SK-N-DZ (cell line): Measurements from ENCODE around the gene GTF2F1. TPM values are rescaled to one million over a fixed set of nuclear protein-coding genes. Genes with fewer than 3 reads are reported as not detected.
"Not testable (repeated sequence)": the region's sequence is repeated elsewhere in the genome, so short reads cannot be mapped to it uniquely, and the experiment has no call there.

ENCODE experiments used
- DNase-seq: peaks from one replicate; pipeline ENCODE4 v3.0.0-alpha.2; 2015; ENCODE audit warnings: low spot score
- polyA plus RNA-seq, 2 experiments: library from polyadenylated mRNA; depleted of rRNA; stranded (reverse); fragments of >200 nt; gene quantifications; 2 replicates each; pipeline ENCODE4 v1.2.3, GENCODE V29; 2014

The GTF2F1 gene
- 37.3 and 50.5 TPM in 2 replicates for polyA plus RNA-seq (2014; cell fraction: cytosol; rRNA removed)
- 22.3 and 36.5 TPM in 2 replicates for polyA plus RNA-seq (2014; cell fraction: nucleus; rRNA removed)

- peak; percentile 95 for DNase-seq
Measured at GRCh38 chr19:6393074-6393982, at the start of gene GTF2F1. TSS of gene GTF2F1 (minus strand) at chr19:6393164. CDS start at chr19:6392995, 169 bp downstream.

- no peak for DNase-seq
Measured at GRCh38 chr19:6442087-6442688, 49.2 kb upstream of the GTF2F1 start.

- no peak for DNase-seq
Measured at GRCh38 chr19:6440905-6441304, 47.9 kb upstream of the GTF2F1 start.

- no peak for DNase-seq
Measured at GRCh38 chr19:6439743-6440142, 46.8 kb upstream of the GTF2F1 start.

- DNase-seq: no peak
Measured at GRCh38 chr19:6433663-6434062, 40.7 kb upstream of the GTF2F1 start, which contains the start of gene SLC25A41. TSS of gene SLC25A41 (minus strand) at chr19:6433763. CDS start at chr19:6433693, 70 bp downstream.

- DNase-seq: no peak
Measured at GRCh38 chr19:6433165-6433564, 40.2 kb upstream of the GTF2F1 start.

- DNase-seq: no peak
Measured at GRCh38 chr19:6431891-6432290, 38.9 kb upstream of the GTF2F1 start.

GRCh38 chr19:6429419-6430221 lies 36.7 kb upstream of the GTF2F1 start:
- no peak for DNase-seq

GRCh38 chr19:6428692-6429418 lies 35.9 kb upstream of the GTF2F1 start:
- DNase-seq: not testable (repeated sequence)

- no peak for DNase-seq
Measured at GRCh38 chr19:6427131-6427530, 34.2 kb upstream of the GTF2F1 start.

- DNase-seq: no peak
Measured at GRCh38 chr19:6425732-6426620, 33.0 kb upstream of the GTF2F1 start.

GRCh38 chr19:6424939-6425731 lies 32.2 kb upstream of the GTF2F1 start:
- peak; percentile 100 for DNase-seq

GRCh38 chr19:6424195-6424938 lies 31.4 kb upstream of the GTF2F1 start, which contains the start of gene KHSRP:
TSS of gene KHSRP (minus strand) at chr19:6424811. CDS start at chr19:6424701, 110 bp downstream.
- no peak for DNase-seq

- no peak for DNase-seq
Measured at GRCh38 chr19:6423499-6424194, 30.7 kb upstream of the GTF2F1 start.

GRCh38 chr19:6421075-6422014 lies 28.4 kb upstream of the GTF2F1 start:
- DNase-seq: no peak

GRCh38 chr19:6418562-6418932 lies 25.6 kb upstream of the GTF2F1 start:
- no peak for DNase-seq
